SK-N-MC (cell line): Measurements from ENCODE around the gene UBE2J1.

Experiments
- EZH2 ChIP-seq: fragments of 200-600 bp; sonication (generic); IDR thresholded peaks from one replicate; pipeline ENCODE4 v1.6.1; 2017; ENCODE audit warnings: antibody characterized with exemption
- FOXP2 ChIP-seq: optimal IDR thresholded peaks from 2 replicates; pipeline ENCODE3; 2011; ENCODE audit warnings: mild to moderate bottlenecking, moderate library complexity; ENCODE audit not compliant: insufficient read depth; ENCODE audit errors: extremely low read length, control extremely low read depth
- POLR2AphosphoS5 ChIP-seq: IDR thresholded peaks from 2 replicates; pipeline ENCODE4 v1.6.1; 2012; ENCODE audit warnings: mild to moderate bottlenecking, low read depth, low read length, borderline replicate concordance

- TF ChIP-seq EZH2 (no peak), POLR2AphosphoS5 (no peak), FOXP2 (no peak)
Observed at GRCh38 chr6:89353118-89353556, 615 bp upstream of the UBE2J1 start.
